SU-DHL-6 (cell line): ENCODE measurements around the gene LAMA2.

Experiments
- H2AFZ ChIP-seq: fragments of 200-600 bp; sonication (generic); 2 replicates; pipeline ENCODE4 v1.6.1; 2014; ENCODE audit warnings: low read depth, mild to moderate bottlenecking, moderate library complexity, mixed read lengths, antibody characterized with exemption, low read length; ENCODE audit not compliant: severe bottlenecking
- H3F3A ChIP-seq: fragments of 200-600 bp; shearing (Covaris generic); 2 replicates; pipeline ENCODE4 v1.6.0; 2016; ENCODE audit warnings: antibody characterized with exemption, mild to moderate bottlenecking; ENCODE audit not compliant: insufficient read depth
- H3K27ac ChIP-seq: fragments of 200-600 bp; sonication (generic); 2 replicates; pipeline ENCODE4 v1.5.1; 2016; ENCODE audit warnings: low read depth, mild to moderate bottlenecking, low read length, moderate library complexity, mixed read lengths
- H3K27me3 ChIP-seq: fragments of 200-600 bp; sonication (generic), shearing (Covaris generic); 2 replicates; pipeline ENCODE4 v1.6.0; 2014; ENCODE audit warnings: mild to moderate bottlenecking, low read length
- H3K36me3 ChIP-seq: fragments of 200-600 bp; sonication (generic); 2 replicates; pipeline ENCODE4 v1.6.1; 2014; ENCODE audit warnings: mild to moderate bottlenecking, low read length, mixed read lengths
- H3K4me2 ChIP-seq: fragments of 300-600, 200-600 bp; shearing (Covaris generic), sonication (generic); 2 replicates; pipeline ENCODE4 v1.6.0; 2014; ENCODE audit warnings: low read length, low read depth, mild to moderate bottlenecking; ENCODE audit not compliant: poor library complexity, severe bottlenecking
- H3K4me3 ChIP-seq: fragments of 200-600 bp; sonication (generic); 2 replicates; pipeline ENCODE4 v1.5.1; 2014; ENCODE audit warnings: antibody characterized with exemption, low read length, mild to moderate bottlenecking, mixed read lengths; ENCODE audit not compliant: insufficient read depth, poor library complexity, severe bottlenecking
- H3K79me2 ChIP-seq: fragments of 200-600 bp; sonication (generic); 2 replicates; pipeline ENCODE4 v1.6.1; 2014; ENCODE audit warnings: mild to moderate bottlenecking, low read length, moderate library complexity; ENCODE audit not compliant: insufficient read depth
- H3K9ac ChIP-seq: fragments of 200-600 bp; sonication (generic); 2 replicates; pipeline ENCODE4 v1.7.0; 2014; ENCODE audit warnings: mild to moderate bottlenecking, low read length
- H3K9me2 ChIP-seq: fragments of 200-600 bp; sonication (generic); replicated peaks from 2 replicates; pipeline ENCODE4 v1.6.1; 2014; ENCODE audit warnings: low read length; ENCODE audit not compliant: insufficient read depth
- H3K9me3 ChIP-seq: fragments of 200-600 bp; sonication (generic); 2 replicates; pipeline ENCODE4 v1.6.1; 2014; ENCODE audit warnings: low read length, mixed read lengths; ENCODE audit not compliant: insufficient read depth
- H4K20me1 ChIP-seq: fragments of 200-600 bp; sonication (generic); 2 replicates; pipeline ENCODE4 v1.6.1; 2014; ENCODE audit warnings: low read depth, mild to moderate bottlenecking, antibody characterized with exemption, low read length, moderate library complexity, mixed read lengths
- CTCF ChIP-seq: fragments of 200-600 bp; sonication (generic); IDR thresholded peaks from one replicate; pipeline ENCODE4 v1.5.1; 2017; ENCODE audit warnings: antibody characterized with exemption, mild to moderate bottlenecking, low read length, moderate library complexity; ENCODE audit not compliant: insufficient read depth, poor library complexity, severe bottlenecking
- EZH2phosphoT487 ChIP-seq: fragments of 200-600 bp; sonication (generic), shearing (Covaris generic); conservative IDR thresholded peaks from 2 replicates; pipeline ENCODE4 v1.6.1; 2018; ENCODE audit warnings: mild to moderate bottlenecking, antibody characterized with exemption, low read length, moderate library complexity, mixed read lengths

Gene LAMA2

GRCh38 chr6:129007701-129008373 is 124.9 kb downstream of the LAMA2 start:
- H3K79me2 ChIP-seq, result no peaks in the 10 kb centered on the region
- H4K20me1 ChIP-seq, result no peaks in the 10 kb centered on the region
- H2AFZ ChIP-seq, result no peak overlapping the region
- no peaks in the 10 kb centered on the region for H3K36me3 ChIP-seq
- no peak overlapping the region for H3K4me2 ChIP-seq
- H3K27me3 ChIP-seq, result no peaks in the 10 kb centered on the region
- H3K9me2 ChIP-seq, result no peaks in the 10 kb centered on the region
- H3K27ac ChIP-seq, result no peak overlapping the region
- no peak overlapping the region for H3K9ac ChIP-seq
- no peaks in the 10 kb centered on the region for H3F3A ChIP-seq
- no peak for TF ChIP-seq CTCF
- TF ChIP-seq EZH2phosphoT487, result no peak
- H3K9me3 ChIP-seq, result no peaks in the 10 kb centered on the region
- H3K4me3 ChIP-seq, result no peak overlapping the region

GRCh38 chr6:129008591-129008990 is 125.7 kb downstream of the LAMA2 start:
- H2AFZ ChIP-seq, result no peak overlapping the region
- H3K9me3 ChIP-seq, result no peaks in the 10 kb centered on the region
- no peak overlapping the region for H3K4me3 ChIP-seq
- no peaks in the 10 kb centered on the region for H3F3A ChIP-seq
- no peaks in the 10 kb centered on the region for H3K9me2 ChIP-seq
- H3K4me2 ChIP-seq, result no peak overlapping the region
- no peaks in the 10 kb centered on the region for H4K20me1 ChIP-seq
- H3K36me3 ChIP-seq, result no peaks in the 10 kb centered on the region
- no peaks in the 10 kb centered on the region for H3K27me3 ChIP-seq
- no peaks in the 10 kb centered on the region for H3K79me2 ChIP-seq
- no peak overlapping the region for H3K9ac ChIP-seq
- H3K27ac ChIP-seq, result no peak overlapping the region
- TF ChIP-seq CTCF, result no peak
- no peak for TF ChIP-seq EZH2phosphoT487

GRCh38 chr6:129009851-129010250 is 126.9 kb downstream of the LAMA2 start:
- Histone ChIP-seq H2AFZ (no peak overlapping the region), H3K36me3 (no peaks in the 10 kb centered on the region), H3F3A (no peaks in the 10 kb centered on the region), H3K9me2 (no peaks in the 10 kb centered on the region), H3K9ac (no peak overlapping the region), H4K20me1 (no peaks in the 10 kb centered on the region), H3K27ac (no peak overlapping the region), H3K9me3 (no peaks in the 10 kb centered on the region), H3K27me3 (no peaks in the 10 kb centered on the region), H3K4me2 (no peak overlapping the region), H3K4me3 (no peak overlapping the region), H3K79me2 (no peaks in the 10 kb centered on the region)
- no peak for TF ChIP-seq CTCF
- no peak for TF ChIP-seq EZH2phosphoT487
